Placental pericyte (primary cell): ENCODE measurements around the gene KRTAP2-1. TPM values are rescaled to one million over a fixed set of nuclear protein-coding genes. Genes with fewer than 3 reads are reported as not detected.

ENCODE experiments used
- small RNA-seq: library from RNA; depleted of rRNA; stranded (forward); fragments of <200 nt; gene quantifications from one replicate; pipeline ENCODE3, GENCODE V24; 2012; ENCODE audit warnings: low replicate concordance
- total RNA-seq: library from RNA; depleted of rRNA; stranded (reverse); fragments of >200 nt; gene quantifications from 2 replicates; pipeline ENCODE4 v1.2.3, GENCODE V29; 2012

Gene KRTAP2-1
- total RNA-seq = not detected in 2 replicates

GRCh38 chr17:41046735-41047465 is at the start of gene KRTAP2-1:
Gene KRTAP2-1 (minus strand): TSS chr17:41047316. CDS start chr17:41047267, 49 bp downstream.

GRCh38 chr17:41084100-41084856 is 37.2 kb upstream of the KRTAP2-1 start, which contains the start of gene KRTAP4-7:
Gene KRTAP4-7 (plus strand): TSS chr17:41084150. CDS start chr17:41084207, 57 bp downstream.

GRCh38 chr17:41065829-41066624 is 18.9 kb upstream of the KRTAP2-1 start, which contains the start of gene KRTAP2-4:
Gene KRTAP2-4 (minus strand): TSS chr17:41065879. CDS start chr17:41065845, 34 bp downstream.

GRCh38 chr17:41060052-41060604 is 13.0 kb upstream of the KRTAP2-1 start, which contains the start of gene KRTAP2-3:
Gene KRTAP2-3 (minus strand): TSS chr17:41060114. CDS start chr17:41060050, 64 bp downstream.

GRCh38 chr17:41055130-41055529 is 8.0 kb upstream of the KRTAP2-1 start, which contains the start of gene KRTAP2-2:
Gene KRTAP2-2 (minus strand): TSS chr17:41055230. CDS start chr17:41055211, 19 bp downstream.

GRCh38 chr17:41040783-41041571 is 6.1 kb downstream of the KRTAP2-1 start, which contains the start of gene KRTAP1-1:
Gene KRTAP1-1 (minus strand): TSS chr17:41041450. CDS start chr17:41041397, 53 bp downstream.

GRCh38 chr17:41034346-41034935 is 12.7 kb downstream of the KRTAP2-1 start, which contains the start of gene KRTAP1-3:
Gene KRTAP1-3 (minus strand): TSS chr17:41034874. CDS start chr17:41034821, 53 bp downstream.

GRCh38 chr17:41029633-41030245 is 17.4 kb downstream of the KRTAP2-1 start, which contains the start of gene KRTAP1-4:
Gene KRTAP1-4 (minus strand): TSS chr17:41030195. CDS start chr17:41030078, 117 bp downstream.

GRCh38 chr17:41026715-41027471 is 20.2 kb downstream of the KRTAP2-1 start, which contains the start of gene KRTAP1-5:
Gene KRTAP1-5 (minus strand): TSS chr17:41027208. CDS start chr17:41027155, 53 bp downstream.

GRCh38 chr17:41008811-41009210 is 38.3 kb downstream of the KRTAP2-1 start, which contains the start of gene KRTAP3-1:
Gene KRTAP3-1 (minus strand): TSS chr17:41009128. CDS start chr17:41009074, 54 bp downstream.

GRCh38 chr17:40999563-40999962 is 47.6 kb downstream of the KRTAP2-1 start, which contains the start of gene KRTAP3-2:
Gene KRTAP3-2 (minus strand): TSS chr17:40999906. CDS start chr17:40999853, 53 bp downstream.

Small RNA genes lying within 50 kb of the gene (small RNA-seq; reads per million reads assigned to genes)
- gene KRTAP3-4P = not detected

Other genes with a start within 250 kb of the KRTAP2-1 start
- not detected in 2 replicates for gene KRT28, start 247.4 kb downstream of the KRTAP2-1 start, total RNA-seq
- gene KRT10, start 224.7 kb downstream of the KRTAP2-1 start, total RNA-seq = 3.1 and 3.5 TPM in 2 replicates
- 0.43 TPM in 1 of 2 replicates, not detected in the other for gene KRT12, start 180.1 kb downstream of the KRTAP2-1 start, total RNA-seq
- not detected in 2 replicates for gene KRT20, start 162.1 kb downstream of the KRTAP2-1 start, total RNA-seq
- gene KRT23, start 109.7 kb downstream of the KRTAP2-1 start, total RNA-seq = 0.22 TPM in 1 of 2 replicates, not detected in the other
- 0.43 TPM in 1 of 2 replicates, not detected in the other for gene KRT39, start 80.4 kb downstream of the KRTAP2-1 start, total RNA-seq
- gene KRT40, start 63.0 kb downstream of the KRTAP2-1 start, total RNA-seq = 0.14 TPM in 1 of 2 replicates, not detected in the other
- gene KRTAP3-3, start 53.2 kb downstream of the KRTAP2-1 start, total RNA-seq = not detected in 2 replicates
- not detected in 2 replicates for gene KRTAP3-2, start 47.4 kb downstream of the KRTAP2-1 start, total RNA-seq
- not detected in 2 replicates for gene KRTAP3-1, start 38.2 kb downstream of the KRTAP2-1 start, total RNA-seq
- gene KRTAP1-5, start 20.1 kb downstream of the KRTAP2-1 start, total RNA-seq = 1.5 and 14.2 TPM in 2 replicates
- not detected in 2 replicates for gene KRTAP1-4, start 17.1 kb downstream of the KRTAP2-1 start, total RNA-seq
- not detected in 2 replicates for gene KRTAP1-3, start 12.4 kb downstream of the KRTAP2-1 start, total RNA-seq
- not detected in 2 replicates for gene KRTAP1-1, start 5.9 kb downstream of the KRTAP2-1 start, total RNA-seq
- not detected in 2 replicates for gene KRTAP2-2, start 7.9 kb upstream of the KRTAP2-1 start, total RNA-seq
- 0.72 TPM in 1 of 2 replicates, not detected in the other for gene KRTAP2-3, start 12.8 kb upstream of the KRTAP2-1 start, total RNA-seq
- gene KRTAP2-4, start 18.6 kb upstream of the KRTAP2-1 start, total RNA-seq = not detected in 2 replicates
- gene KRTAP4-7, start 36.8 kb upstream of the KRTAP2-1 start, total RNA-seq = not detected in 2 replicates
- gene KRTAP4-8, start 50.8 kb upstream of the KRTAP2-1 start, total RNA-seq = not detected in 2 replicates
- gene KRTAP4-16, start 54.9 kb upstream of the KRTAP2-1 start, total RNA-seq = not detected in 2 replicates
- not detected in 2 replicates for gene KRTAP4-9, start 58.1 kb upstream of the KRTAP2-1 start, total RNA-seq
- not detected in 2 replicates for gene KRTAP4-11, start 71.1 kb upstream of the KRTAP2-1 start, total RNA-seq
- not detected in 2 replicates for gene KRTAP4-12, start 76.9 kb upstream of the KRTAP2-1 start, total RNA-seq
- gene KRTAP4-6, start 93.2 kb upstream of the KRTAP2-1 start, total RNA-seq = not detected in 2 replicates
- not detected in 2 replicates for gene KRTAP4-5, start 102.5 kb upstream of the KRTAP2-1 start, total RNA-seq
- gene KRTAP4-4, start 113.4 kb upstream of the KRTAP2-1 start, total RNA-seq = not detected in 2 replicates
- not detected in 2 replicates for gene KRTAP4-3, start 120.9 kb upstream of the KRTAP2-1 start, total RNA-seq
- gene KRTAP4-2, start 130.9 kb upstream of the KRTAP2-1 start, total RNA-seq = not detected in 2 replicates
- gene KRTAP4-1, start 137.6 kb upstream of the KRTAP2-1 start, total RNA-seq = not detected in 2 replicates
- not detected in 2 replicates for gene KRTAP9-1, start 142.6 kb upstream of the KRTAP2-1 start, total RNA-seq
- not detected in 2 replicates for gene KRTAP9-2, start 179.3 kb upstream of the KRTAP2-1 start, total RNA-seq
- not detected in 2 replicates for gene KRTAP9-3, start 185.1 kb upstream of the KRTAP2-1 start, total RNA-seq
- gene KRTAP9-8, start 190.7 kb upstream of the KRTAP2-1 start, total RNA-seq = not detected in 2 replicates
- gene KRTAP9-4, start 202.4 kb upstream of the KRTAP2-1 start, total RNA-seq = not detected in 2 replicates
- not detected in 2 replicates for gene KRTAP9-9, start 208.1 kb upstream of the KRTAP2-1 start, total RNA-seq
- gene KRTAP9-6, start 218.1 kb upstream of the KRTAP2-1 start, total RNA-seq = not detected in 2 replicates
- gene KRTAP9-7, start 228.4 kb upstream of the KRTAP2-1 start, total RNA-seq = not detected in 2 replicates